HG03159 (cell line): ENCODE data around the gene TAF10.

Experiments used
- ATAC-seq: cut with Tn5 transposase; IDR thresholded peaks from one replicate; pipeline ENCODE4 v1.9.1; 2021; ENCODE audit warnings: mild to moderate bottlenecking, moderate library complexity; ENCODE audit not compliant: unreplicated experiment

TAF10 gene

DNA sequence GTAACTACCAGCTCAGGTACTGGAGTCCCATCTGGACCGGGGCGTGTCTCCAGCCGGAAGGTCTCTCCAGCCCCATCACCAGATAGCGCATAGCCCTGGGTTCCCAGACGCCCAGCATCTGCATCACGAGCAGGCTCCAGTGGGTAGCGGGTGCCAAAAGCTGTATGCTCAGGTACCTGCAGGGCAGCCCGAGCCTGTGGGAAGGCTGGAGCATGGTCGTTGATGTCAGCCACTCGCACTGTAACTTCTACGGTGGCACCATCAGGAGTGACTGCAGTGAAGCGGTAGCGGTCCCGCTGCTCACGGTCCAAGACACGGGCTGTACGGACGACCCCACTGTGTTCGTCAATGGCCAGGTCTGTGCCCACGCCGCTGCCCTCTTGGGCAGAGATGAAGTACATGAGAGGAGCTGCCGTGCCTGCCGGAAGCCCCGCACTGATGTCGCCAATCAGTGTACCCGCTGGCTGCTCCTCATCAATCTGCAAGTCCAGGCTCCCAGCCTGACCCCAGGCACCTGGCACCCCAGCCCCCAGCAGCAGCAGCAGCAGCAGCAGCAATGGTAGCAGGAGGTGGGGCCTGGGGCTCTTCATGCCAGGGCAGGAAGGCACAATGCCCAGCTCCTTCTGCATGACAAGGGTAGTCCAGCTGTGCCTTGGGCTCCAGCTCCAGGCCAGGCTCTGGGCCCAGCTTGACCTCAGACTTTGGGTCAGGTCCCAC lies 29.1 kb upstream of the TAF10 start:
- no peak for ATAC-seq

DNA sequence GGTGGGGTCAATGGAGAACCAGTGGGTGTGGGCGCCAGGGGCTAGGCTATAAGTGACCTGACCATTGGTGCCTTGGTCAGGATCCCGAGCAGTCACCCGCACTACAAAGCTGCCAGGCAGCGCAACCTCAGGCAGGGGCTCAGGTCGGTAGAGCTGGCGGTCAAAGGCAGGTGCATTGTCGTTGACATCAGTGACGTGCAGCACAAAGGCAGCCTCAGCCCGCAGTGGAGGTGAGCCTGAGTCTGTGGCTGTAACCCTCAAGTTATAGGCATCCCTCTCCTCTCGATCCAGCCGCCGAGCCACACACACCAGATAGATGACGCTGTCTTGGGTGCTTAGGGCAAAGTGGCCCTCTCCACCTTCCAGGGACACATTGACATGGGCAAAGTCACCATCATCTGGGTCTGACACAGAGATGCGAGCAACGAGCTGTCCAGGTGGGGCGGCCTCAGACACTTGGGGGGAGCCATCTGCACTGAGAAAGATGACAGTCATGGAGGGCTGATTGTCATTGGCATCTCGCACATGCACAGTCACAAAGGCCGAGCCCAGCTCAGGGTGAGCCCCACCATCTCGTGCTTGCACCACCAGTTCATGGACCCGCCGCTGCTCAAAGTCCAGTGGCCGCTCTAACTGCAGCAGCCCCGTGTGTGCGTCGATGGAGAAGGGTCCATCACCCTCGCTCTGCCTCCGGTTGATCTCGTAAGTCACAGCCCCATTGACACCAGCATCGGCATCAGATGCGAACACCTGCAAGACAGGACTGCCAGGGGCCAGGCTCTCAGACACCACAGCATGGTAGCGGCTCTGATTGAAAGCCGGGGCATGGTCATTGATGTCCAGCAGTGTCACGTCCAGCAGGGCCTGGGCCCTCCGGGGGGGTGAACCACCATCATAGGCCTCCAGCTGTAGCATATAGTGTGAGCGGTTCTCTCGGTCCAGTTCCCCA lies 28.3 kb upstream of the TAF10 start:
- no peak for ATAC-seq

DNA sequence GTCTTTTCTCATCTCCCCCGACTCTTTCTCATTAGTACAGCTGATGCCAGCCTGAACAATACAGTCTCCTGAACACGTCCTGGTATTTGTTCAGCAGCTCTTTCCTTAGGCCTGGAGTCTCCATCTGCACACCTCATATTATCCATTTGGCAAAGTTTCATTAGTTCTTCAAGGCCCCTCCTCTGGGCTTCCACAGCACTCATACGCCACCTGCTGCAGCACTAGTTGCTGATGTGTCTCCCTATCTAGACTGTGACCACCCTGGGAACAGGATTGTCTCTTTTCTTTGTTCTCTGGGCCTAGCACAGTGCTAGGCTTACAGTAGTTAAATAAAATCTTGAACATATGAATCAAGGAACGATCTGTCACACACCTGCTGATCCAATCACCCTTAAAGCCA lies 26.4 kb upstream of the TAF10 start:
- ATAC-seq, result no peak

DNA sequence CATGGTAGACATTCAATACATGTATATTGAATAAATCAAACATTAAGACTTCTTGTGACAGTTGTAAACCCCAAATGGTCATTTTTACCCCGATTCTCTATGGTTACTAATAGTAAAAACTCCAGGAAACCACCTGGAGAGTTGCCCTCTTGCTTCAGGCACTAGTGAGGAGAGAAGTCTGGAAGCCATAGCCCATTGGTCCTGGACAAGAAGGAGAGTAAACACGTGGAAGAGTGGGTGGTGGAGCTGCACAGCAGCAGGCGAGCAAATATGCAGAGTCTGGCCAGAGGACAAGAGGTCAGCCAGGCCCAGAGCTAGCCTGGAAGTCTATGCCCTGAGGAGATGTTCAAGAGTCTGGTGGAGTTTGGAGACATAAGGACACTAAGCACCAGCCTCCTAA lies 25.9 kb upstream of the TAF10 start:
- ATAC-seq, result no peak

DNA sequence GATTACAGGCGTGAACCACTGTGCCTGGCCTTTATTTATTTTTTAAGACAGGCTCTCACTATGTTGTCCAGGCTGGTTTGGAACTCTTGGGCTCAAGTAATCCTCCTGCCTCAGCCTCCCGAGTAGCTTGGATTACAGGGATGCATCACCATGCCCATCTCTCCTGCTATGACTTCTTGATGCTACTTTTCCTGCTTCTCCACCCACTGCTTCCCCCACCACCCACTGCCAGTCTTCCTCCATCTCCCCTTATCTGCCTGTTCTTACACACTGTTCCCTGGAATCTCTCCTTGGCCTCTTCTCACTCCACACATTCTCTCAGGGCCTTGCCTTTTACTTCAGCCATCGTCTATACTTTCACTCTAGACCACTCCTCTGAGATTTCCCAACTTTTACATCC lies 24.5 kb upstream of the TAF10 start:
- no peak for ATAC-seq

DNA sequence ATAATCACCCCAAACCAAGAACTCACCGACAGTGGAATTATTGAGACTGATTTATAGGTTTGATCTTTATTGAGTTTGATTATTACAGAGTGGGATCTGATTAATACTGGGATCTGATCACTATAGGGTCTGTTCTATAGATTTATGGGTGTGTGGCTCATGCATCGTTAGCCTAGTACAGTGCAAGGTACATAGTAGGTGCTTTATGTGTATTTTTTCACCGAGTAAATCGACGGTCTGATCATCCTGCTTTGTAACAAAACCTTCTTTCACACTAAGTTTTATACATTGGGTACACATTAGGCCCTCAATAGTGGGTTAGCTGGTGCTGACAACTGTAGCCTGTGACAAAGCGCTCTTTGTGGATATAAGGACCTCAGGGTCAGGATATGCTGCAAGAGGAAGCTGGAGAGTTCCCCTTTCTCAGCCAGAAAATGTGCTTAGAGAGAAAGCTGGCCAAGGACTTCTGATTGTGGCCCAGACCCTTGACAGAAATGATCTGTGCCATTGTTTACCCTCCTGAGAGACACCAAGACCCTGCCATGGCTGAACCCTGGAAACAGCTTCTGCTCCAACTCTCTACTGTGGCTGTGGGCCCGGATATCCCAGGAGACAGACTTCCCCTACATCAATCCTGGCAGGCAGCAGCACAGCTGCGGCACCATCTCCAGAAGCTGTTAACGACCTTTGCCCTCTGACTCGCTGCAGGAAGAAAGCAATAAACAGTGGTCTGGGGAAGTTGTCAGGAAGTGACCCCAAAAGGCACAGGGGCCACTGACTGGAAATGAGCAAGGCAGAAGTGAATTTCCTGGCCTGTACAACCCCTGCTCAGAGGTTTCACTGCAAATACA lies 23.3 kb upstream of the TAF10 start:
- no peak for ATAC-seq

DNA sequence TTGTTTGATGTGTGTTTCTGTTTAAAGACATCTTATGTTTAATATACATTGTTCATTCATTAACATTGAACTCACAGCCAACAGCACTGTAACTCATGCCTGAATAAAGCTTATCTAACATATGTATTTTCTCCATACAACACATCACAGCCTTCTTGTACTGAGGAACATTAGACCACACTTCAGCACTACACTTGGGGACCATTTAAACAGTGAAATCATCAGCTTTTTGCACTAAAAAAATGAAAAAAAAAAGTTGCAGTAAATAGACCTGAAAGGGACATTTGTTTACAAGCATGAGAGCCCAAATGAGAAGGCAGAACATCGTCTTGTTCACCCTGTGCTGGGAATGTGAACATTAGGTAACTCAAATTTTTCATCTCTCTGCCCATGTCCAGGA lies 22.5 kb upstream of the TAF10 start:
- ATAC-seq, result no peak

DNA sequence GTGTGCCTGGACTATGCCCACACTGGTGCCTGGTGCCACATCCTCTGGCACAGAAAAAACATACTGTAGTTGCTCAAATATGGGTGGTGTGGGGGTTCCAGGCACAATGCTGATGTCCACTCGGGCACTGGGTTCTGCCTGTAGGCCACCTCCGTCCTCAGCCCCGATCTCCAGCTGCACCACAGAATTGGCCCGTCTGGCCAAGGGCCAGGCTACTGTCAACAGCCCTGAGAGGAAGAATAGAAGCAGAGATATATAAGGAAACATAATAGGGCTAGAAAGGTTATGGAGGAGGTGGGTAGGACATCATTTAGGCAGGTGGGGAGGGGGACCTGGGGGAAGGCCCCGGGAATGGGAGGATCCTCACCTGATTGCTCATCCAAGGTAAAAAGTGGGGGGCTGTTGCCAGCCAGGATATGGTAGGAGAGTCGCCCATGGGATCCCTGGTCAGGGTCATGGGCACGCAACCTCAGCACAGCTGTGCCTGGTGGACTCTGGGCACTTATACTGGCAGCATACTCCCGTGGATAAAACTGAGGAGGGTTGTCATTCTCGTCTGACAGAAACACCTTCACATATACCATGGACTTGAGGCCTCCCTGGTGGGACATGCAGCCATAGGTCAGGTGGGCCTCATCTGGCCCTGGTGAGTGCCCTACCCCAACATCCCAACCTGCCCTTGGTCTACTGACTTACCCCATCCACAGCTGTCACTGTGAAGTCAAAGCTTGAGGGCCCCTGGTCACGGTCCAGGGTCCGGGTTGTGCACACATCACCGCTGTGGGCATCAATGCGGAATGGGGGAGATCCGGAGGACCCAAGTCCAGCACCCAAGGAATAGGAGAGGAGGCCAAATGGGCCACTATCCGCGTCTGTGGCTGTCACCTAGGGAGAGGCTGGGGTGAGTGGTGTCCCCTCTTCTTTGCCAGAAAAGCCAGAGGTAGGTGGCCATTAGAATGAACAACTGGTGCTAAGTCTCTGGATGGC lies 21.7 kb upstream of the TAF10 start:
- ATAC-seq, result no peak

DNA sequence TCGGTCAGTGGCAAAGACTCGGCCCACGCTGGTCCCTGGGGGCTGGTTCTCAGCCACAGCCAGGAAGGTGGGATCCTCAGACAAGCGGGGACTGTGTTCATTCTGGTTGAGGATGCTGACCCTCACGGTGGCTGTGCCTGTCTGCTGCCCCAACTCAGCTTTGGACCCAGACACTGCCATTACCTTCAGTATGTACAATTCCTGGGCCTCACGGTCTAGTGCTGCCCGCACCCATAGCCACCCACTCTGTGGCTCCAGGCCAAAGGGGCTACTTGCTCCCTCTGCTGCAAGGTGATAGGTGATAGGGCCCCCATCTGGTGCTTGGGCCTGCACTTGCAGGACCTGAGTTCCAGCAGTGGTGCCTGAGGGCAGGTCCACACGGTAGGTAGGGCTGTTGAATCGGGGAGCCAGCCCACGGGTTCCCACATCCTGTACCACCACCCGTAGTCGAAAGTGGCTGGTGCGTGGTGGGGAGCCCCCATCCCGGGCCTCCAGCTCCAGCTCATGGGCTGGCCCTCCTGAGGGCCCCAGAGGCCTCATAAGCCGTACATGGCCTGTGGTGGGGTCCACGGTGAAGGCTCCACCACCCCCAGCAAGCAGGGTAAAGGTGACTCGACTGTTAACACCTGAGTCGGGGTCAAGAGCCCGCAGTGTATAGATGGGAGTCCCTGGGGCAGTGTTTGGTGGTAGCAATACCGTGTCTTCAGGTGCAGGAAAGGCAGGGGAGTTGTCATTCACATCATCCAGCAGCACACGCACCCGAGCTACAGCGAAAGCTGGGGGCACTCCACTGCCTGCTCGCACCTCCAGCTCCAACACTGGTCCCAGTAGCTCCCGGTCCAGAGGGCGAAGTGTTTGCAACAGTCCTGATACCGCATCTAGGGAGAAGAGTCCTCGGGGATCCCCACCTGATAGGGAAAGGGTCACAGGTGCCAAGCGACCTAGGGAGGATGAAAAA lies 20.4 kb upstream of the TAF10 start:
- ATAC-seq, result no peak

DNA sequence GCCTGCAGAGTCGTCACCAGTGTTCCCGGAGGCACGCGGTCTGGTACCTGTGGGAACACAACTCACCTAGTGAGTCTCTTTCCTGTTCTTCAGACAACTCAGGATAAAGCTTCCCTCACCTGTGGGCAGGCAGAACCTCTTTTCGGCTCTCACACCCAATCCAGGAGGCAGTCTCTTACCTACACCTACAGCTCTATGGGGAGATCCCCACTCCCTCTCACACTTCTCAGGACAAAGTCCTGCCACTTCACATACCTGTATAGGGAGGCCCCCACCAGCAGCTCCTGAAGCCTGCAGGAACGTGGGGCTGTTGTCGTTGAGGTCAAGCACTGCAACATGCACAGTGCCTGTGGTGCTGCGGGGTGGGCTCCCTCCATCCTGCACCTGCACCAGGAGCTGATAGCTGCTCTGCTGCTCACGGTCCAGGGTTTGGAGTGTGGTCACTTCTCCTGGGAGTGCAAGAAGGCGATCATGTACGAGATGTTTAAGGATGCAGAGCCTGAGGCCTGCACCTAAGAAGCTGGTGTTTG lies 19.4 kb upstream of the TAF10 start:
- ATAC-seq, result no peak

DNA sequence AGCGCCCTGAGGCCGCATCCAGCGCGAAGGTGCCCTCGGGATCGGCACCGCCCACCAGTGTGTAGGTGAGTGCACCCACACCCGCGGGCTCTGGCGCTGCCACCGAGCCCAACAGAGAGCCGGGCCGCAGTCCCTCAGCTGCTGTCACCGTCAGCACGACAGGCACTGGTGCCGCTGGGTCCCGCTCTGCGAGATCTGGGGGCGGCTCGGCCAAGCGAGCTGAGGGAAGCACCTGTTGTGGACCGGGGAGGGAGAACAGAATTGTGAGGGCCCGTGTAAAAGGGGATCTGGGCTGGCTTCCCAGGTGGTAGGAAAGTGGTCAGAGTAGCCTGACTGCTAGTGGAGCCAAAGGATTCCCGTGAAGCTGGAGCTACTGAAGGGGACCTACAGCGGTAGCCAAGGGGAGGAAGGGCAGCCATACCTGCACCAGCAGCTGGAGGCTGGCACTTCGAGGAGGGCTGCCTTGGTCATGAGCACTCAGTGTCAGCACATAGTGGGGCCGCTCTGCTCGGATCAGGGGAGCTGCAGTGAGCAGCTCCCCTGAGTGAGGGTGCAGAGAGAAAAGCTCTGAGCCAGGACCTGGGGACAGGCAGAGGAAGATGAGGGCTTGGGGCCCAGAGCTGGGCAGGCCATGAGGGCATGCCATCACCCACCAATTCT lies 18.7 kb upstream of the TAF10 start:
- no peak for ATAC-seq

DNA sequence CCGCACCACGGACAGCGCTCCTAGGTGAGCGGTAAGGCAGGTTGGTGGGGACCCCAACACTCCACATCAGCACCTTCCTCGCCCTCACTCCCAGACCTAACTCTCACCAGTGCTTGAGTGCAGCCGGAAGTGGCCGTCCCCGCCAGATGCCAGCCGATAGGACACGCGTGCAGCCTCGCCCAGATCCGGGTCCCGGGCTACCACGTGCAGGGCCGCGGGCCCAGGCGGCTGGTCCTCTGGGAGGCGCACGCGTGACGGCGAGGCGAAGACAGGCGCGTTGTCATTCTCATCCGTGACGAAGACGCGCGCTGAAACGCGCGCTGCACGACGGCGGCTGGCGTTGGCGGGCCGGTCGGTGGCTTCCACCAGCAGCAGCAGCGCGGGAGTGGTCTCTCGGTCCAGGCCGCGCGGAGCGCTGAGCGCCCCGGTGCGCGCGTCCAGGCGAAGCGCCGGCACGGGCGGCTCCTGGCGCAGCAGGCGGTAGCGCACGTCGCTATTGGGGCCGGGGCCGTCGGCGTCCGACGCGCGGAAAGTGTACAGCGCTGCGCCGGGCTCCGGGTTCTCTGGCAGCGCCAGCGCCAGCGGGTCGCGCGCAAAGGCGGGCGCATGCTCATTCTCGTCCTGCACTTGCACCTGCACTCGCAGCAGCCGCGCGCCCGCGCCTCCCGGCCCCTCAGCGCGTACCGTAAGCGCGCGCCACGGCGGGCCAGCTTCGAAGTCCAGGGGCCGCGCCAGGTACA lies 18.0 kb upstream of the TAF10 start:
- no peak for ATAC-seq

DNA sequence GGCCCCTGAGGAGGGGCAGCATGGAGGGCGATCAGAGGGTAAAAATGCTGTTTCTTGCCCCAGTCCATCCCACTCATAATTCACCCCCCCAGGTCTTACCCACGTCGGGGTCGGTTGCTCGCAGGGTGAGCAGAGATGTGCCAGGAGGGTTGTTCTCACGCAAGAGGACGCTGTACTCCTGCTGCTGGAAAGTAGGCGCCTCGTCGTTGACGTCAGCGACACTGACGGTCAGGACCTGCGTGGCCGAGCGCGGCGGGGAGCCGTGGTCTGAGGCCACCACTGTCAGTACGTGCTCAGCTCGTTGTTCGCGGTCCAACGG lies 17.5 kb upstream of the TAF10 start:
- ATAC-seq, result no peak

DNA sequence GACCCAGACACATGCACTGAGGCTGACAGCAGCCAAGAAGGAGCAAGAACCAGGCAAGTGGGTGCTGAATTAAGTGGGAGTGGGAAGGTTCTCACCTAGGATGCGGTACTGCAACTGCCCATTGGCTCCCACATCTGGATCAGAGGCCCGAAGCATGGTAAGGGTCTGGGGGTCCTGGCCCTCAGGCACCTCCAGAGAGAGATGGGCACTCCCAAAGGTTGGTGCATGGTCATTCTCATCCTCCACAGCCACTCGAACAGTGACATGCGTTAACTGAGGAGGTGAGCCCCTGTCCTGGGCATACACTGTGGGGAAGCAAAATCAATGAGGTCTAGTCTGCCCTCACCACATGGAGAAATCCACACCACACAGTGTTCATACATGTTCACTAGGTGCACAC lies 16.5 kb upstream of the TAF10 start:
- ATAC-seq, result no peak

DNA sequence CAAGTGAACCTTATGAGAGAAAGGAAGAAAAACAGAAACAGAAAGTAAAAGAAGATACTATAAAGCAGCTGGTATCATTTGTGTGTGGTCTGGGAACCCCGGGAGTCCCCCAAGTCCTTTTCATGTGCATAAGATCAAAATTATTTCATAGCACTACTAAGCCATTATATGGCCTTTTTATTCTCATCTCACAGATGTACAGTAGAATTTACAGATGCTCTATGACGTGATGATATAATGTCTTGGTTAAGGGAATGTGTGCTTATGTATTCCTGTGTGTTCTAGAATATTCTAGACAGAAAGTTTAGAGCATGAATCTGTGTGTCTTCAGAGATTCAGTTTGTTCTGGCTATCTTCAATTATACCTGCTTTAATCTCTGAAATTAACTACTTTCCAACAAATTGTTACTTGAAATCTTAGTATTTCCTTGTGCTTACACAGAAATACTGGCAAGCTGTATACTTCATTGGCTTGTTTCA lies 15.8 kb upstream of the TAF10 start:
- ATAC-seq, result peak; percentile 82

DNA sequence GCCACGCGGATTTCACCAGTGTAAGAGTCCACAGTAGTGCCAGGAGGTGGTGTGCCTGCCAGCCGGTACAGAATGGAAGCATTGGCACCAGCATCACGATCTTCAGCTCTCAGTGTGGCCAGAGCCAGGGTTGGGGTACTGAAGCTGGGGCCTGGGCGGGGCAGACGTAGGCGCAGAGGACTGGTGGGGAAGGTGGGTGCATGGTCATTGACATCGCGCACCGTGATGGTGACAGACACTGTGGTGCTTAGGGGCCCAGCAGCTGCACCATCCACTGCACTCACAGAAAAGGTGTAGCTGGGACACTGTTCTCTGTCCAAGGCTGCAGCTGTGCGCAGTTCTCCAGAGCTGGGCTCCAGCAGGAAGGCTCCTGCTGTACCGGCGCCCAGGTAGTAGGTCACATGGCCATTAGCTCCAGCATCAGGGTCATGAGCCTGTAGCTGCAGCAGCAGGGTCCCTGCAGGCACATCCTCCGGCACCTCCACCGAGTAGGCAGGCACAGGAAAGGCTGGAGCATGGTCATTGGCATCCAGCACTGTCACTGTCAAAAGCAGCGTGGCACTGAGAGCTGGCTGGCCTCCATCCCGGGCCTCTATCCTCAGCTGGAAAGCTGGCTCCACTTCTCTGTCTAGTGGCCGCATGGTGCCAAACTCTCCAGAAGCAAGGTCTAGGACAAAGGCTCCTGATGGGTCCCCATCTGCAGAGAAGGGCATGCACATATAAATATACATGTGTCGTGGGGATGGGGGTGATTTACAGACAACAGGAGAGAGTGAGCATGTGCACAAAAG lies 15.2 kb upstream of the TAF10 start:
- no peak for ATAC-seq
